Measurements from ENCODE around the gene CDAN1. TPM values are rescaled to one million over a fixed set of nuclear protein-coding genes. Genes with fewer than 3 reads are reported as not detected.
"Not testable (repeated sequence)": the region's sequence is repeated elsewhere in the genome, so short reads cannot be mapped to it uniquely, and the experiment has no call there.

The CDAN1 gene
- total and polyA plus RNA-seq, 2 of the 8 experiments (the other 6 are each of a cell fraction or from before 2014, with no cell fraction given), result 4.5 to 18.6 TPM

- H3K14ac ChIP-seq (ENCODE audit: insufficient read length); H3K9me3 ChIP-seq (ENCODE audit: insufficient read depth in 2 of 2, low read depth in 1 of 2, low read length in 1 of 2); H2BK5ac ChIP-seq (ENCODE audit: low read depth, low read length); H4K91ac ChIP-seq (replicated peaks; ENCODE audit: insufficient read length, low read length); H2BK20ac ChIP-seq (ENCODE audit: low read length); H3K4me1 ChIP-seq (replicated peaks in 1 of 4; ENCODE audit: control insufficient read depth in 3 of 4, insufficient read depth in 4 of 4, low read length in 3 of 4); H3K9ac ChIP-seq (replicated peaks in 1 of 4; ENCODE audit: extremely low read depth in 1 of 4, low read depth in 3 of 4, low read length in 3 of 4); H3K4ac ChIP-seq (replicated peaks; ENCODE audit: insufficient read length, low read depth, low read length); H3K4me2 ChIP-seq (ENCODE audit: insufficient read depth in 1 of 2, low read depth in 2 of 2, low read length in 2 of 2); H3K56ac ChIP-seq (replicated peaks; ENCODE audit: insufficient read length, low read depth, low read length); FAIRE-seq; H3K4me3 ChIP-seq (ENCODE audit: extremely low read depth in 1 of 4, insufficient read depth in 2 of 4, low read depth in 3 of 4, low read length in 4 of 4); H3K79me1 ChIP-seq (ENCODE audit: low read depth, low read length); H2AFZ ChIP-seq (ENCODE audit: low read length); DNase-seq (ENCODE audit: low read depth in 1 of 2, low spot score in 2 of 2); POLR2A ChIA-PET (ENCODE audit: partially characterized antibody); H2BK120ac ChIP-seq (replicated peaks; ENCODE audit: low read depth, low read length); H2BK15ac ChIP-seq (ENCODE audit: low read length); H3K23me2 ChIP-seq (ENCODE audit: low read depth, low read length); H3K79me2 ChIP-seq (ENCODE audit: control insufficient read depth in 1 of 2, insufficient read depth in 2 of 2, low read length in 2 of 2); H3K27me3 ChIP-seq (replicated peaks in 1 of 4; ENCODE audit: control insufficient read depth in 3 of 4, extremely low read depth in 1 of 4, insufficient read depth in 3 of 4, low read length in 3 of 4); H4K5ac ChIP-seq (ENCODE audit: insufficient read length, low read depth, low read length); H3K27ac ChIP-seq (ENCODE audit: low read depth, low read length); CTCF ChIA-PET (ENCODE audit: partially characterized antibody); H4K8ac ChIP-seq (ENCODE audit: extremely low read depth, insufficient read depth, low read length); H3K18ac ChIP-seq (ENCODE audit: extremely low read depth, low read length); H2AK5ac ChIP-seq (ENCODE audit: low read depth, low read length); H3K23ac ChIP-seq (ENCODE audit: insufficient read length); H2BK12ac ChIP-seq (ENCODE audit: low read depth, low read length); H4K20me1 ChIP-seq (replicated peaks in 1 of 2; ENCODE audit: control insufficient read depth in 1 of 2, insufficient read depth in 2 of 2, low read length in 2 of 2); H3K36me3 ChIP-seq (ENCODE audit: control insufficient read depth in 2 of 4, insufficient read depth in 4 of 4, low read length in 3 of 4): not testable (repeated sequence)
- WGBS, 2 experiments (ENCODE audit: extremely low coverage in 1 of 2, insufficient coverage in 1 of 2, insufficient read length in 1 of 2, insufficient replicate concordance in 2 of 2, low coverage in 1 of 2, low lambda C conversion rate in 2 of 2, missing lambda C conversion rate in 1 of 2), result 81% methylated on average over 4 of the region's 4 CpGs; no CpG with 5 or more reads in 1 of the 2 experiments
Observed at GRCh38 chr15:42766109-42766508, 29.2 kb upstream of the CDAN1 start.

DNA sequence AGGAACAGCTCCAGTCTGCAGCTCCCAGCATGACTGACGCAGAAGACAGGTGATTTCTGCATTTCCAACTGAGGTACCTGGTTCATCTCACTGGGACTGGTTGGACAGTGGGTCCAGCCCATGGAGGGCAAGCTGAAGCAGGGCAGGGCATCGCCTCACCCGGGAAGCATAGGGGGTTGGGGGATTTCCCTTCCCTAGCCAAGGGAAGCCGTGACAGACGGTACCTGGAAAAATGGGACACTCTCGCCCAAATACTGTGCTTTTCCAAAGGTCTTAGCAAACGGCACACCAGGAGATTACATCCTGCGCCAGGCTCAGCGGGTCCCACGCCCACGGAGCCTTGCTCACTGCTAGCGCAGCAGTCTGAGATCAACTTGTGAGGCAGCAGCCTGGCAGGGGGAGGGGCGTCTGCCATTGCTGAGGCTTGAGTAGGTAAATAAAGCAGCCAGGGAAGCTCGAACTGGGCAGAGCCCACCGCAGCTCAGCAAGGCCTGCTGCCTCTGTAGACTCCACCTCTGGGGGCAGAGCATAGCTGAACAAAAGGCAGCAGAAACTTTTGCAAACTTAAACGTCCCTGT is 27.3 kb upstream of the CDAN1 start:
- H3K4ac ChIP-seq (replicated peaks; ENCODE audit: insufficient read length, low read depth, low read length); H3K23me2 ChIP-seq (ENCODE audit: low read depth, low read length); H3K4me1 ChIP-seq (replicated peaks in 1 of 4; ENCODE audit: control insufficient read depth in 3 of 4, insufficient read depth in 4 of 4, low read length in 3 of 4); H4K20me1 ChIP-seq (replicated peaks in 1 of 2; ENCODE audit: control insufficient read depth in 1 of 2, insufficient read depth in 2 of 2, low read length in 2 of 2); H3K79me2 ChIP-seq (ENCODE audit: control insufficient read depth in 1 of 2, insufficient read depth in 2 of 2, low read length in 2 of 2); H2BK15ac ChIP-seq (ENCODE audit: low read length); H3K9me3 ChIP-seq (ENCODE audit: insufficient read depth in 2 of 2, low read depth in 1 of 2, low read length in 1 of 2); H2AFZ ChIP-seq (ENCODE audit: low read length); H2AK5ac ChIP-seq (ENCODE audit: low read depth, low read length); H4K91ac ChIP-seq (replicated peaks; ENCODE audit: insufficient read length, low read length); H3K23ac ChIP-seq (ENCODE audit: insufficient read length); H2BK12ac ChIP-seq (ENCODE audit: low read depth, low read length); H2BK120ac ChIP-seq (replicated peaks; ENCODE audit: low read depth, low read length); POLR2A ChIA-PET (ENCODE audit: partially characterized antibody); FAIRE-seq; H3K27me3 ChIP-seq (replicated peaks in 1 of 4; ENCODE audit: control insufficient read depth in 3 of 4, extremely low read depth in 1 of 4, insufficient read depth in 3 of 4, low read length in 3 of 4); H2BK20ac ChIP-seq (ENCODE audit: low read length); H3K36me3 ChIP-seq (ENCODE audit: control insufficient read depth in 2 of 4, insufficient read depth in 4 of 4, low read length in 3 of 4); H3K14ac ChIP-seq (ENCODE audit: insufficient read length); H3K27ac ChIP-seq (ENCODE audit: low read depth, low read length); H4K5ac ChIP-seq (ENCODE audit: insufficient read length, low read depth, low read length); H2BK5ac ChIP-seq (ENCODE audit: low read depth, low read length); H3K56ac ChIP-seq (replicated peaks; ENCODE audit: insufficient read length, low read depth, low read length); H3K79me1 ChIP-seq (ENCODE audit: low read depth, low read length); H4K8ac ChIP-seq (ENCODE audit: extremely low read depth, insufficient read depth, low read length); H3K18ac ChIP-seq (ENCODE audit: extremely low read depth, low read length): not testable (repeated sequence)
- DNase-seq (ENCODE audit: low read depth in 1 of 2, low spot score in 2 of 2), result peak in 1 of 2 experiments; percentile 55
- WGBS, 2 experiments (ENCODE audit: extremely low coverage in 1 of 2, insufficient coverage in 1 of 2, insufficient read length in 1 of 2, insufficient replicate concordance in 2 of 2, low coverage in 1 of 2, low lambda C conversion rate in 2 of 2, missing lambda C conversion rate in 1 of 2), result 67% methylated on average over 16 of the region's 16 CpGs; no CpG with 5 or more reads in 1 of the 2 experiments
- H3K4me3 ChIP-seq (ENCODE audit: extremely low read depth in 1 of 4, insufficient read depth in 2 of 4, low read depth in 3 of 4, low read length in 4 of 4), result peak overlapping the region in 1 of 4 experiments; percentile 18; a peak in 2 of 8 replicates
- H3K9ac ChIP-seq (replicated peaks in 1 of 4; ENCODE audit: extremely low read depth in 1 of 4, low read depth in 3 of 4, low read length in 3 of 4), result peak overlapping the region in 1 of 4 experiments; percentile 48; a peak in 1 of 7 replicates
- H3K4me2 ChIP-seq (ENCODE audit: insufficient read depth in 1 of 2, low read depth in 2 of 2, low read length in 2 of 2), result peak overlapping the region in 1 of 2 experiments; percentile 43; a peak in 2 of 4 replicates
- CTCF ChIA-PET (ENCODE audit: partially characterized antibody), result interaction anchor here (1.8 kb wide), 1 partner anchor 11 kb away, joined by 8 read pairs; no protein-coding TSS in a partner anchor
